T-helper 17 cell (primary cell): Measurements from ENCODE around the gene PCDHGC5. TPM values are rescaled to one million over a fixed set of nuclear protein-coding genes. Genes with fewer than 3 reads are reported as not detected.

ENCODE experiments used
- ATAC-seq: fragments of 150-1000 bp; cut with Tn5 transposase; 2 replicates; pipeline ENCODE4 v1.10.0; 2021; ENCODE audit warnings: mild to moderate bottlenecking, moderate library complexity
- DNase-seq, 3 donors: peaks; one replicate each; pipeline versions ENCODE4 v3.0.0 to v3.0.0-alpha.2; 2020 to 2021
- H3K9me3 ChIP-seq: one replicate; pipeline ENCODE4 v1.7.0; 2013; ENCODE audit warnings: low read length, mild to moderate bottlenecking; ENCODE audit not compliant: control insufficient read depth, poor library complexity, severe bottlenecking
- H3K27ac Mint-ChIP-seq: one replicate; pipeline ENCODE4 v1.8.0; 2022; ENCODE audit warnings: mild to moderate bottlenecking, moderate library complexity, mixed read lengths
- H3K27me3 Mint-ChIP-seq: one replicate; pipeline ENCODE4 v1.8.0; 2022; ENCODE audit warnings: mixed read lengths
- H3K36me3 Mint-ChIP-seq: one replicate; pipeline ENCODE4 v1.8.0; 2022; ENCODE audit warnings: low read depth, mixed read lengths
- H3K4me1 Mint-ChIP-seq: one replicate; pipeline ENCODE4 v1.8.0; 2022; ENCODE audit warnings: mild to moderate bottlenecking, mixed read lengths
- H3K4me3 Mint-ChIP-seq: one replicate; pipeline ENCODE4 v1.8.0; 2022; ENCODE audit warnings: mild to moderate bottlenecking, moderate library complexity, mixed read lengths
- total RNA-seq, 4 donors: library from RNA in 2 of 4; stranded (reverse) in 2 of 4; gene quantifications; one replicate each; pipeline ENCODE4 v1.2.3 and lab custom pipeline; 2022 to 2026

The PCDHGC5 gene
- total RNA-seq, 2 donors from 2014 or later, result not detected

DNA sequence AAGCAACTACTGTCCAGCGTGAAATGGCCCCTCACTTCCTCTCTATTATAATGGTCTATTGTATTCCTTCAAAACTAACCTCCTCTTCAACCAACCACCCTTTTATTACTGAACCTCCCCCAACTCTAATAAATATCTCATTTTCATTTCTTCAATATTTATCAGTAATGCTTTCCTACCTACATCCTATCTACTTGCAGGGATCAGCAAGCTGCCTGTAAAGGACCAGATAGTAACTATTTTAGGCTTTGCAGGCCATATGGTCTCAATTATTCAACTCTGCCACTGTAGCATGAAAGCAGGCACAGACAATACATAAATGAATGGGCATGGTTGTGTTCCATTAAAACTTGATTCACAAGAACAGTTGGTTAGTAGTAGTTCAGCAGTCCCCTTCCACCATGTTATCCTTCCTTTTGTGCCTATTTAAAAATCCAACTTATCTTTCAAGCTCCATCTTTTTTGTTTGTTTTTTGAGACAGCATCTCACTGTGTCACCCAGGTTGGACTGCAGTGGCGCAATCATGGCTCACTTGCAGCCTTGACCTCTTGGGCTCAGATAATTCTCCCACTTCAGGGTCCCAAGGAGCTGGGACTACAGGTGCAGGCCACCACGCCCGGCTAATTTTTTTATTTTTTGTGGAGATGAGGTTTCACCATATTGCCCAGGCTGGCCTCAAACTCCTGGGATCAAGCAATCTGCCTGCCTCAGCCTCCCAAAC lies 45.8 kb downstream of the PCDHGC5 start:
- ATAC-seq (no peak), DNase-seq (no peak)
- no peaks in the 10 kb centered on the region for H3K9me3 ChIP-seq
- Mint-ChIP-seq H3K27ac (peak overlapping the region; percentile 81), H3K4me3 (no peak overlapping the region), H3K27me3 (no peaks in the 10 kb centered on the region), H3K36me3 (peaks cover 5% of the 10 kb centered on the region), H3K4me1 (peaks cover 13% of the 10 kb centered on the region)

Other genes with a start within 250 kb of the PCDHGC5 start
- under 1 TPM in 1 of 2 donors, not detected in 1; 0.10 TPM for gene PCDHB15, start 243.7 kb upstream of the PCDHGC5 start, total RNA-seq
- gene SLC25A2, start 185.0 kb upstream of the PCDHGC5 start, total RNA-seq, result under 1 TPM; 0.65 to 0.70 TPM
- gene TAF7, start 168.3 kb upstream of the PCDHGC5 start, total RNA-seq, result 10 to 100 TPM; 74.4 to 90.7 TPM
- not detected for gene PCDHGA1, start 158.6 kb upstream of the PCDHGC5 start, total RNA-seq
- not detected for gene PCDHGA2, start 150.3 kb upstream of the PCDHGC5 start, total RNA-seq
- under 1 TPM in 1 of 2 donors, not detected in 1; 0.22 TPM for gene PCDHGA3, start 145.3 kb upstream of the PCDHGC5 start, total RNA-seq
- under 1 TPM in 1 of 2 donors, not detected in 1; 0.13 TPM for gene PCDHGB1, start 139.0 kb upstream of the PCDHGC5 start, total RNA-seq
- under 1 TPM in 1 of 2 donors, not detected in 1; 0.12 TPM for gene PCDHGA4, start 134.1 kb upstream of the PCDHGC5 start, total RNA-seq
- gene PCDHGB2, start 129.1 kb upstream of the PCDHGC5 start, total RNA-seq, result under 1 TPM; 0.44 to 0.45 TPM
- under 1 TPM in 1 of 2 donors, not detected in 1; 0.16 TPM for gene PCDHGA5, start 124.9 kb upstream of the PCDHGC5 start, total RNA-seq
- gene PCDHGB3, start 118.8 kb upstream of the PCDHGC5 start, total RNA-seq, result under 1 TPM; 0.13 to 0.32 TPM
- under 1 TPM; 0.10 to 0.40 TPM for gene PCDHGA6, start 115.2 kb upstream of the PCDHGC5 start, total RNA-seq
- gene PCDHGA7, start 106.3 kb upstream of the PCDHGC5 start, total RNA-seq, result under 1 TPM in 1 of 2 donors, not detected in 1; 0.25 TPM
- under 1 TPM; 0.08 to 0.10 TPM for gene PCDHGB4, start 101.4 kb upstream of the PCDHGC5 start, total RNA-seq
- gene PCDHGA8, start 96.4 kb upstream of the PCDHGC5 start, total RNA-seq, result under 1 TPM in 1 of 2 donors, not detected in 1; 0.05 TPM
- under 1 TPM; 0.26 to 0.35 TPM for gene PCDHGB5, start 91.1 kb upstream of the PCDHGC5 start, total RNA-seq
- gene PCDHGA9, start 86.3 kb upstream of the PCDHGC5 start, total RNA-seq, result not detected
- under 1 TPM; 0.10 to 0.20 TPM for gene PCDHGB6, start 81.1 kb upstream of the PCDHGC5 start, total RNA-seq
- under 1 TPM; 0.10 to 0.18 TPM for gene PCDHGA10, start 76.1 kb upstream of the PCDHGC5 start, total RNA-seq
- gene PCDHGB7, start 71.4 kb upstream of the PCDHGC5 start, total RNA-seq, result not detected
- gene PCDHGA11, start 68.0 kb upstream of the PCDHGC5 start, total RNA-seq, result not detected
- not detected for gene PCDHGA12, start 58.6 kb upstream of the PCDHGC5 start, total RNA-seq
- not detected for gene PCDHGC3, start 13.1 kb upstream of the PCDHGC5 start, total RNA-seq
- gene PCDHGC4, start 4.1 kb upstream of the PCDHGC5 start, total RNA-seq, result not detected
- 100 to 1,000 TPM; 256 to 327 TPM for gene DIAPH1, start 129.9 kb downstream of the PCDHGC5 start, total RNA-seq
- gene HDAC3, start 147.8 kb downstream of the PCDHGC5 start, total RNA-seq, result 10 to 100 TPM; 67.7 to 79.2 TPM
- 10 to 100 TPM; 17.2 to 17.8 TPM for gene RELL2, start 147.9 kb downstream of the PCDHGC5 start, total RNA-seq
- 10 to 100 TPM; 77.6 to 82.2 TPM for gene FCHSD1, start 162.3 kb downstream of the PCDHGC5 start, total RNA-seq
- gene ARAP3, start 193.1 kb downstream of the PCDHGC5 start, total RNA-seq, result 1 to 10 TPM; 1.3 to 3.2 TPM